8988T (cell line): ENCODE data around the gene NFATC2.

Experiments used
- DNase-seq: peaks from one replicate; pipeline ENCODE4 v3.0.0; 2011

Gene NFATC2

DNA sequence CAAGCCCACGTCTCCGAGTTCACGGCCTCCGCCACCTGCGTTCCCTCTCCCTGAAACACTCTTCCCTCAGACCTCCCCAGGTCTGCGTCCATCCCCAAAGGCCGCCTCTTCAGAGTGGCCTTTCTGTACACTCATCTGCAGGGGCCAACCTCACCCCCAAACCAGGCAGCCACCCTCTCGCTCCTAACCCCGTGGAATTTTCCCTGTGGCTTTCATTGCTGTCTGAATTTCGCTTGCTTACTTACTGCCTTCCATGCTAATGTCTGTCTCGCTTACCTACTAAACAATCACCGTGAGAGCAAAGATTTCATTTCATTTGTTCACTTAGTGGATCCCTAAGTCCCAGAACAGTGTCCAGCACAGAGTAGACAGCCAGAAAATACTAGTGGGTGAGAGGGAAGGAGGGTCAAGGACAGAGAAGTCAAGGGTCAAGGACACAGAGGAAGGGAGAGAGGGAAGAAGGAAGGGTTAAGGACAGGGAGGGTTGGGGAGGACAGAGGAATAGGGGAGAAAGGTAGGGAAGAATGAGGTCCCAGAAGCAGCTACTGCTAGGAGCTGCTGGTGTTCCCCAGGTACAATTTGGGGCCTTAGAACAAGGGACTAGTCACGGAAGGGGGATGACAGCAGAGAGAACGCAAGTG, 114.7 kb downstream of the NFATC2 start:
- DNase-seq: no peak

DNA sequence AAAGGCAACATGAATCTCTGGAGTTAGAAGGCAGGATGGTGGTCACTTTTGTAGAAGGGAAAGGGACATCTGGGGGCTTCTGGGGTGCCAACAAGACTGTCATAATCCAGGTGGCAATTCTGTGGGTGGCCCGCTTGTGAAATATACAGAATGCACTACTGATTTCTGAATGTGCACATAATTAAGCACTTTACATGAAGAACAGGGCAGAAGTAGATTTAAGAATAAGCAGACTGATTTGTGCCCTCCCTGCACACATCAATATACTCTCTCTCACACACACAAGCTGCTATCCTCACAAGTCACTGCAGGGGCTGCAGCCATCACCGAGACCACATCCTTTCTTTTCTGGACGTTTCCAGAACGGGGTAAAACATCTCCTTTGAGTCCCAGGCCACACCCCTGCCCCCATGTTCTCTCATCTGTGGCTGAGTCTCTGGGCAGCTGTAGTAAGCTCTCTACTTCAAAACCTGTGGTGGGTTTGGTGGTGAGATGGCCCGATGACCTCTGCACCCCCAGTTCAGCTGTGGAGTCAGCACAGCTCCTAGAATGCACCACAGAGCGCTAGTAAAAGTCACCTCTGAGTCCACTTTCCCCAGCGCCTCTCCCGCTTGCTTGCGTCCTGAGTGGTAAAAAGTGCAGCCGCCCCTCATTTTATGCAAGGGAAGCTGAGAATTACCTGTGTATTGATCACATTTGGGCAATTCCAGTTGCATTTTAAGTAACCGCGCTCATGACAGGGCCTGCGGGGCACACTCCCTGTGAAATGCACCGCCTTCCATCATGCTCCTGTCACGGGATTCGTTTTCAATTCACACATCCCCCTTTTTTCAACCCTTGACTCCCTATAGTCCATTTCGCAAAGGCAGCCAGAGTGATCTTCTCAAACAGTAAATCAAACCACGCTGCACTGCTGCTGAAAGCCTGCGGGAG, 115.5 kb downstream of the NFATC2 start:
- no peak for DNase-seq

DNA sequence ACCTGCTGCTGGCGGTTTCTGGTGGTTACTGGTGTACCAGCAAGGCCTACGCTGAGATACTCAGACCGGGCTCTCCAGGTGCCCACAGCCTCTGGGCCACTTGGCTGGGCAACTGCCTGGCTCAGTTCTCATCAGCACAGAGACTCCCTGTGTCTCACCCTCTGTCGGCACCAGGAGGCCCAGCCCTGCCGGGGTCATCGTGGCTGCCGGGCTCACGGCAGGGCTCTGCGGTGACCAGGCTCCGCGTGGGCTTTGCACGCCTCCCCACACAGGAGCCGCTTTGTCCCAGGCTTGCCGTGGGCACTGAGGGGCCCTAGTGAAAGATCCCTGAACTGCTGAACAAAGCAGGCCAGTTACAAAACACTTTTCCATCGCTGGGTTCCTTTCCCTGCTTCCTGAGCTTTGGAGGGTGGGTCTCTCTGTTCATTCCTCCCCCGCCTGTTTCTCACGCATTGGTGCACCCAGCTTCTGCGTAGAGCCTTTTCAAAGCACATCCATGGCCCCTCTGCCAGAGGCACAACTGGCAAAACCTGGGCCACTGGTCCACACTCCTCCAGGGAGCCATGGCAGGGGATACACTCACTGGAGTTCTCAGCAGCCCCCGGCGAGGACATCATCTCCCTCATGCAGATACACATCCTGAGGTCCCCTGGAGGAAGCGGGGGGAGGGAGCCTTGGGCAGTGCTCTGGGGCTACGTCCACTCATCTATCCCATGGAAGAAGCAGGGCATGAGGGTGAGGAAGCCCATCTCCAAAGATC, 117.0 kb downstream of the NFATC2 start:
- no peak for DNase-seq

DNA sequence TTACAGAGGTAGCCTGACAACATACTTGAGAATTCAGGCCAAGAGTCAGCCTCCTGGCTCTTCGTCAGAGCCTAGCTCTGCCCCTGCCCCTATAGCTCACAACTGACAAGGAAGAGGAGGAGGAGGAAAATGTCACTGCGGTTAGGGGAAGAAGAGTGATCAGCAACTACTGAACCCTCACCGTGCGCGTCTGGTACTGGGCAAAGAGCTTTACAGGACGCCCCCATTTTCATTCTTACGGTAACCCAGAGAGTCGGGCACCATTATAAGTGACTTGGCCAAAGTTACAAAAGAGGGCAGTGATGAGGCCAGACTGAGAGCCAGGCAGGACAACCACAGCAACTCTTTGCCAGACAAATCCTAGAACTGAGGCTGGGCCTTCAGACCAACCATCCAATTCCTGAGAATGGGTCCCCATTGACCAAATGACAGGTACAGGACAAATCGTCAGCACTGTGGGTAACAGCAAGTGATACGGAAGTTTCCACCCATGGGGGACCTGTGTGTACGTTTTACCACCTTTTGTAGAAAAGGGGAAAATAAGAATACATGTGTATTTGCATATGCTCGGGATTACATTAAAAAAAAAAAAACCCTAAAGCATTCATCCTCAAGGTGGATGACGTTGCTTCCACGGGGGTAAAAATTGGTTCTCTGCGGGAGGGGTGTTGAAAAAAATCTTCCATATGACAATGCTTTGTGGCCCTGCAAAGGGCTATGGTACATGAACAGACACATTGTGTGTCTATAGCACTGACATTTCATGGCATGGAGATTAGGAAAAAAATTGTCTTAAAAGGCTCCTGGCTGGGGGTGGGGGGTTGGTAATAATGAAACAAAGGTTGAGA, 118.0 kb downstream of the NFATC2 start:
- no peak for DNase-seq

DNA sequence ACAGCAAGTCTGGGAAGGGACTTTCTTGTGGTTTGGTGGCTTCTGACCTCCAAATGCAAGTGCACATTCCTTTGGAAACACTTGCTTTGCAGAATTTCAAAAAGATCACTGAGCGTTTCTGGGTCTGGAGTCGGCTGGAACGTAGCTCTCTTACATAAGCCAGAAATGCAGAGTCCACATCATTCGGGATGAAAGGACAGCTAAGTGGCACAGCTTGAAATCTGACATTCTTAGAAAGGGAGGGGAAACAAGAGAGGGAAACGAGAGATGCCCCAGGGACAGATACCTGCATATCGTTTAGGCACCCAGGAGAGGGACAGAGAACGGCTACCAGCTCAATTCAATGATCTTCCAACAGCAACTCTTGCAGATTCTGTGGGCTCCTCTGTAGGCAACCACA, 118.7 kb downstream of the NFATC2 start:
- no peak for DNase-seq

DNA sequence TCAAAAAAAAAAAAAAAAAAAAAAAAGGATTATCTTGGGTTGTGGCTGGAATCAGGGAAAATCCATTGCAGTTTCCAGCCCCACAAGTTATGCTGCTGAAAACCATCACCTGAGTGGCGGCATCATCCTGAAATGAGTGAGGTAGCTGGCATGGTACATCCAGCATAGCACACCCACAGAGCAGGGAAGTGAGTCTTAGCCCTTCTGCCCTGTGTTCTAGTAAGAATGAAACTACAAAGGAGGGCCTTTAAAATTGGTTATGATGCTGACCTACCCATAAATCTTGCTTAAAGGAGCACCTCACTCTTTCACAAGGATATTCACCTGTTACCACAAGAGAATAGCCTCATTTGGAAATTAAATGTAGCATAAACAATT, 119.2 kb downstream of the NFATC2 start:
- no peak for DNase-seq

DNA sequence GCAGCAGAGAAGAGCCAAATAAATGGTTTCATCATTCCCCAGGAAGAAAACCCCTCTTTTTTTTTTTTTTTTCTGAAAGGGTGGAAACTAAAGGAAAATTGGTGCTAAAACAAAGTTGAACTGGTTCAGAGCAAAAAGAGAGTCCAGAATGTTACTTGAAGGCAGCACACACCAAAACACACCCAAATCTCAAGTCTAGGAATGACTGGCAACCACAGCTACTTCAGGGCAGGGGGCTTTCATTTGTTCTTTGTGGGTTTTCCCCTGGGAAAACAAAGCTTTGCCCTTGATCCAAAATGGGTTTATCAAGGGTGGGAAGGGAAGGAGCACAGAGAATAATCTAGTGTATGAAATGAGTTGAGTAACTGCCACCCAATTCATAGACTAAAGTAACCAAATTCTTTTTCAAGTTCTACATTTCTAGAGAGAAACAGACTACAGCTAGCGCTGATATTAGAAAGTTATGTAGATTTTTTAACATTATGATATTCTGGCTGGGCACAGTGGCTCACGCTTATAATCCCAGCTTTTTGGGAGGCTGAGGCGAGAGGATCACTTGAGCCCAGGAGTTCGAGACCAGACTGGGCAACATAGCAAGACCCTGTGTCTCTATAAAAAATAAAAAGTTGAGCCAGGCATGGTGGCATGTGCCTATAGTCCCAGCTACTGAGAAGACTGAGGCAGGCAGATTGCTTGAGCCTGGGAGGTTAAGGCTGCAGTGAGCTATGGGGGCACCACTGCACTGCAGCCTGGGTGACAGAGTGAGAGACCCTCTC, 119.8 kb downstream of the NFATC2 start:
- DNase-seq: no peak

DNA sequence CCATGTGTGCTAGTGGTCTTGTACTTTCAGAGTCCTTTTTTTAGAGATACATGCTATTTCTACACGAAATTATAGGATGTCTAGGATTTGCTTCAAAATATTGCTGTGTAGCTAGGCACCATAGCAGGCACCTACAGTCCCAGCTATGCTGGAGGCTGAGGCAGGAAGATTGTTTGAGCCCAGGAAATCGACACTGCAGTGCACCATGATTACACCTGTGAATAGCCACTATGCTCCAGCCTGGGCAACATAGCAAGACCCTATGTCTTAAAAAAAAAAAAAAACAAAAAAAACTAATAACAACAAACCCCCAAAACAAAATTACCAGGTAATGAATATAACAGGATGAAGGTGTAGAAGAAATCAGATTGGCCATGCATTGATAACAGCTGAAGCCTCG, 121.7 kb downstream of the NFATC2 start:
- no peak for DNase-seq

DNA sequence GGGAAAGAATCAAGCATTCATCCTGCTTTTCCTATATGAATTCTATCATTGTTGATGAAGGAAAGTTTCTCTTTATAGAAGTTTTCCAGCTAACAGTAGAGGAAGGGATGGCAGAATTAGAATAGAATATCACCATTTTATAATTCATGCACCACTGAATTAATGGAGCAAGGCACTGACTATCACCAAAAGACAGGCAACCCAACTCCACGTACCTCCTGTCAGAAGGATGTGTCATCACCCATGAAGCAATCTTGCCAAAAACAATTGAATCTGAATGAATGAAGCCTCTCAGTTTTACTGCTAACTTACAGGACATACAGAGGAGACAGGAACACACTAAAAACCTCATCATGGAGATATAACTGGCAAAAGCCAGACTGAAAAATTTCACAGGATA, 122.4 kb downstream of the NFATC2 start:
- no peak for DNase-seq

DNA sequence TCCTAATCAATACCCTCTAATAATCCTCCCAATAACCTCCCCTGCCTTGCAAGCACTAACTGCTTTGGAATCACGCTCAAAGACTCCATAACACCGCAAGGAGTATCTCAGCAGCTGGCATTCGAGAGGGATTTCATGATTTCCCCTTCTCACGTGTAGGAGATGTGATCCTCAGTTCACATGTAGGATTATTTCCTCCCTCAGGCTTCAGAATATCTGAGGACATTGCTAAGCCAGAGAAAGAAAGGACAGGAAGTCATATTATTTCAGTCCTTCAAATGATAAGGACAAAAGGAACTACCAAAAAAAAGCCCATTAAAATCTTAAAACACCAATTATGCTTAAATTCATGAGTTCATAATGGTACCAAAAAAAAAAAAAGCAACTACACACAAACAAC, 122.9 kb downstream of the NFATC2 start:
- no peak for DNase-seq

DNA sequence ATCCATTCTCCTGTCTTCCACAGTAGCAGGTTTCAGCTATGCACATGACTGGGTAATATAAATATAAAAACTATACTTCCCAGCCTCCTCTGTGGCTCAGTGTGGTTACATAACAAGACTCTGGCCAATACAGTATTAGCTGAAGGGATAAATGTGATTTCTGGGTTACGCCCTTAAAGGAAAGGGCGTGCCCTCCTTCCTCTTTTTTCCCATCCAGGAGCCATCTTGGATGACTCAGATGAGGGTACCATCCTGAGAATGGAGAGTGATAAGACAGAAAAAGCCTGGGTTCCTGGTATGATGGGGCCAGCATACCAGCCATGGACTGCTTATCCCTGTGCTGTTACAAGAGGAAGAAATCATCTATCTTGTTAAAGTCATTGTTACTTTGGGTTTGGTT, 123.3 kb downstream of the NFATC2 start:
- no peak for DNase-seq

DNA sequence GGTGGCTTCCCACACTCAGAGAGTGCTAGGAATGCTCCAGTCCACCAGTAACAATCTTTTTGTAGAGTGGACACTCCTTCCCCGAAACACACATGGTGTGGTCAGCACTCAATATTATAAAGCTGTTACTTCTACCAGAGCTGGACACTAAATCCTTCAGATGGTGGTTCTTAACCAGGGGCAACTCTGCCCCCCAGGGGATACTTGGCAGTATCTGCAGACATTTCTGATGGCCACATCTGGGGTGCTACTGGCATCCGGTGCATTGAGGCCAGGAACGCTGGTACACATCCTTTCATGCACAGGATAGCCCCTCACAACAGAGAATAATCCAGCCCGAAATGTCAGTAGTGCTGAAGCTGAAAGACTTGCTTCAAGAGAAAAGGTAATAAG, 124.4 kb downstream of the NFATC2 start:
- no peak for DNase-seq

DNA sequence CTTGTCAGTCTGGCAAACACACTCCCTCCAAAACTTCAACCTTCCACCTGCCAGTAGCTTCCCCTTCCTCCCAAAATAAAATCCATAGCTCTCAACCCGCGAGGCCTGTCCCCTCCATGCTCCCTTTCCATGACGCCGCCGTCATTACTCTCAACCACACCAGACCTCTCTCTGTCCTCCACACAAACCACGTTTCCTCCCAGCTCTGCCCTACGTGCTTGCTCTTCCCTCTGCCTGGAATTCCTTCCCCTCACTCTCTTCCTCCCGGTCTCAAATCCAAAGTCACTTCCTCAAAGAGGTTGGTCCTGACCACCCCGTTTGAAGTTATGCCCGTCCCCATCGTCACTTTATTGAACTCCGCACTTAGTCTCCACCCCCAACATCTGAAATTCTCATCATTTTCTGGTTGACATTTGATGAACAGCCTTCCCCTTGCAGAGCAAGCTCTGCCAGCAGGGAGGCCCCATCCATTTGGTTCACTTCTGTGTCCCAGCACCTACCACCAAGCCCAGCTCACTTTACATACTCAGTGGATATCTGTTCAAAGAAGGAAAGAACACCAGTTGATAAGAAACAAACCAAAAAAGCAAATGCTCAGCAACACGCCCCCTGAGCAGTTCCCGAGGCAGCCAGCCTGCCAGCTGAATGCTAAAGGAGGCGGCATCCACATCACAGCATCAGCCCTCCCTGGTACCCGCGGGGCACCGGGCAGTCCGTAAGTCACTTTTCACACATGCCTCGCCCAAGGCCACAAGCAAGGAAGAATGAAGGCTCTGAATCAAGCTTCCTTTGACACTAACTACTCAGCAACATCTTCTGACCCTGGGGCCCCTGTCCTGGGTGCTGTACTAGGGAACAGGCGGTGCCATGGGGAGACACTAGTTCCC, 125.0 kb downstream of the NFATC2 start:
- DNase-seq: no peak

DNA sequence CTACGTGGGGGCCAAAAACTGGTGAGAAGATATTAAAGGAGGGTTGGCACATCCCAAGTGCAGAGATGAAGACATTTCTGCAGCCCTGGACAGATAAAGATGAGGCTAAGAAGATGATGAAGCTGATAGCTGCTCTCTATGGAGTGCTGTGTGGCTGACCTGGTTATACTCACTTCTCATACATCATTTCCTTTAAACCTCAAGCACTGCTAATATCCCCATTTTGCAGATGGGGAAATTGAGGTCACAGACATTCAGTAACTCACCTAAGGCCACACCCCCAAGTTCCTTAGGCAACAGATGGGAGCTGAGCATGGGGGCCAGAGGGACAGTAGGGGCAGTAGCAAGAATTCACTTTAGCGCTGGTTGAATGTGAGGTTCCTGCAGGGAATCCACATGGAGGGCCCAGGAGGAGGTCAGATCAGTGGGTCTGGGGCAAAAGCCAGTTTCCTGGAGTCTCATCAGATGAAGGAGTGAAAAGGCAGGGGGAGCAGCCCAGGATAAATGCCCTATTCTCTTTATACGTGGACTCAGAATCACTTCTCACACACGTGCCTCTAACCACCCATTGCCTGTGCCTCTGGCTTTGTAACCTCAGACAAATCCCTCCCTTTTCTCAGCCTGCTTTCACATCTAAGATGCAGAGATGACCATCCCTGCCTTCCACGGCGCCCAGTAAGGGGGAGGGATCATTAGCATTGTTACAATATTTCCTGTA, 125.8 kb downstream of the NFATC2 start:
- DNase-seq: no peak

DNA sequence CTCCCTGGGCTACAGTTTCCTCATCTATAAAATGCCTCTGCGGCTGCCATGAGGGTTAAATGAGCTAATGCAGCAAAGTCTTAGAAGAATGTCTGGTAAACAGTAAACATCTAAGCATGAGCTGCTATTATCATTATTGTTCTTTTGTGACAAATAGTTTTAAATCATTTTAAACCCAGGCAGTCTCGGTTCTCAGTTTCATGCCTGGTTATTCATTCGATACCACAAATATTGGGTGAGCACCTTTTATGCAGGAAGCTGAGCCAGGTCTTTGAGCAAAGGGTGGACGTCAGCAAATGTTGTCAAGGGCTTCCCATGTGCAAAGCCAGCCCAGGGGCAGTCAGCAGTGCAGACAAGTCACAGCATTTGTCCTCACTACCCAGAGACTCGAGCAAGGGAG, 128.7 kb downstream of the NFATC2 start:
- DNase-seq: no peak

DNA sequence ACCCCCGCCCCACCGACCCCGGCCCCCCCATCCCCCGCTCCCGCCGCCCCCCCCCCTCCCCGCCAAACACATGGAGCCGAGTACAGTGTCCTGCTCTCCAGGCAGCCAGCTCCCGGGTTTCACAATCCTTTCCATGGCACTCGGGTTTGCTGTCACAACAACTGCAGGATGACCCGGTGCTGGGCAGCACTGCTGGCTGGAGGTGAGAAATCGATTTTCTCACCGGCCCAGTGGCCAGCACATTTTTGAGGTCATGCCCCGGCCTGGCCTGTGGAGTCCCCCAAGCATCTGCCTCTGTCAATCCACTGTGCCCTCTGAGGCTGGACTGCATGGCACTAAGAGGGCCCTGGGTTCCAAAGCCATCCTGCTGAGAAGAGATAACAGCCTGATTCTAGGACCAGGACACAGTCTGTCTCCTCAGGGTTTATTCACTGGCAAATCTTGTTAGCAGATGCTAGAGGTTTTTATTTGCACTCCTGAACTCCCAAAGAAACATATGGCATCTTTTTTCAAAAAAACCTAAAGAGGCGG, 129.5 kb downstream of the NFATC2 start:
- DNase-seq: no peak

DNA sequence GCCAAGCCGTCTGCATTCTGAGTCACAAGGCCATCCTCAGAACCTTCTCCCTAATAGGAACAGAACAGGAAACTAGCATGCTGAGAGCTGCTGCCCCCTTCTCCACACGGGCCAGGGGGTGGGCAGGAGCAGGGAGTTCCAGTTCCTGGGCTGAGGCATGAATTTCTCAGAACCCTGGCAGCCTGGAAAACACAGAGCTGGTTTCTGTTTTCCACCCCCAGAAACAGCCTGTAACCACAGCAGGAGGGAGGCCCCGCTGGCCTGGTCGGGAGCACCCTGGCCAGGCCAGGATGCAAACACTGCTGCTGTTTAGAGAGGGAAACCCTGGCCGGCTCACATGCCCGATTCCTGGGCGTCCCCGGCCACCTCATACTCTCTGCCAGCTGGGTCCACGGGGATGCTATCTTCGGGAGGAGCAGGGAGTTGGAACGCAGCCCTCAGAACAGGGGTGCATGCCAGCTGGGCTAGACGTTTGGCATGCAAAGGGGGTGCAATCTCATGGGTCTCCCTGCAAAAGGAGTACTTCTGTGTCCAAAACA, 130.1 kb downstream of the NFATC2 start:
- no peak for DNase-seq

DNA sequence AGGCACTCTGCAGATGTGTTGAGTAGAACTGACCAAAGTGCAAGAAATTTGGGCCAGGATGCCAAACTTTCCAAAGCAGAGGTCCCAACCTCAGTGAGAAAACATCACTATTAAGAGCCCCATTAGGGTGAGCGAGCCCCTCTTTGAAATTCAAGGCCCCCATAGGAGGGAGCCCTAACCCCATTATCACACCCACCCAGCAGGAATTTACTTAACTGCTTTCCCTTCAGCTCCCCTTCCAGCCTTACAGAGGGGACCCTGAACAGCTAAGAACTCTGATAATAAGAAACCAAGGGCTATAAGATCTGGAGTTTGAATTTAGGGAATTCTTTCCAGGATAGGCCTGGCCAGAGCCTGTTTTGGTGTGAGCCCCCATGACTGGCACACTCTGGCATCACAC, 130.6 kb downstream of the NFATC2 start:
- no peak for DNase-seq

DNA sequence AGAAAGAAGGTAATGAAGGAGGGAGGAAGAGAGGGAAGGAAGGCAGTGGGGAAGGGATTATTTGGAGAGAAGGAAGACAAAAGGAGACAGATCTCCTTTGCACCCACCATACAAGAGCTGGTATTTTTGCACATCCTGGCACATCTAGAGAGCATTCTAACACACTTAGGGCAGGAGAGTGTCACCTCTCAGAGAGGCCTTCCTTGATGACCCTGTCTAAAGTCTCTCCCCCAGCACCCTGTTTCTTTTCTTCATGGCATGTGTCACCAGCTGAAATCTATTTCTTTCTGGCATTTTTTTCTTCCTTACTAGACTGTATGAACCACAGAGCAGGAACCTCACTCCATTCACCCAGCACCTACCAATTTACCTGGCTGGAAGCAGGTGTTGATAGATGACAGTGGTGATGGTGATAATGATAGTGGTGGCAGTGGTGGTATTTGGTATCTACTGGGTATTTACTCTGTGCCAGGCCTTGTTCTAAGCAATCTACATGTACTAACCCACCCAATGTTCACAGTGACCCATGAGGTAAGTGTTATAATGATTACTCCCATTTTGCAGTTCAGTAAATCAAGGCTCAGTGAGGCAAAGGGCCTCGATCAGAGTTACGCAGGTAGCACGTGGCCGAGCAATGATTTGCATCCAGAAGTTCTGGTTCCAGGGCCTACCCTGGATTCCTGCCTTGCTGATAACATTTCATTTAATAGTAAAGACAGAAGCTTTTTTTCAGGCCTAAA, 131.8 kb downstream of the NFATC2 start:
- no peak for DNase-seq
